GM10248 (cell line): Measurements from ENCODE around the gene NOTCH1.

ENCODE experiments used
- CTCF ChIA-PET: fragments of 300-600 bp; sonication (Branson Sonifier 250); formaldehyde crosslinking; extraction: SDS; loops from one replicate; lab custom pipeline; 2021; ENCODE audit warnings: antibody characterized with exemption; lab: Yijun Ruan, JAX
- POLR2A ChIA-PET: fragments of 350-650 bp; sonication (Branson Sonifier 250); formaldehyde crosslinking; extraction: SDS; loops from one replicate; lab custom pipeline; 2020; ENCODE audit warnings: antibody characterized with exemption; lab: Yijun Ruan, JAX
- DNase-seq: peaks from one replicate; pipeline ENCODE4 v3.0.0; 2012; ENCODE audit errors: extremely low spot score
- TF ChIP-seq, protein P1 (sequence below): IDR thresholded peaks from 2 replicates; pipeline ENCODE4 v1.5.1; 2012; ENCODE audit warnings: mild to moderate bottlenecking, low read depth; ENCODE audit errors: extremely low read depth, missing control alignments, control extremely low read depth

Gene NOTCH1

GRCh38 chr9:136542241-136543040 lies 3.4 kb downstream of the NOTCH1 start:
- CTCF ChIA-PET, result interaction anchor here (2.9 kb wide), 1 partner anchor 83 kb away, joined by 10 read pairs; no protein-coding TSS in a partner anchor
- POLR2A ChIA-PET, result no interaction called here
- no peak for DNase-seq
- TF ChIP-seq, protein P1, sequence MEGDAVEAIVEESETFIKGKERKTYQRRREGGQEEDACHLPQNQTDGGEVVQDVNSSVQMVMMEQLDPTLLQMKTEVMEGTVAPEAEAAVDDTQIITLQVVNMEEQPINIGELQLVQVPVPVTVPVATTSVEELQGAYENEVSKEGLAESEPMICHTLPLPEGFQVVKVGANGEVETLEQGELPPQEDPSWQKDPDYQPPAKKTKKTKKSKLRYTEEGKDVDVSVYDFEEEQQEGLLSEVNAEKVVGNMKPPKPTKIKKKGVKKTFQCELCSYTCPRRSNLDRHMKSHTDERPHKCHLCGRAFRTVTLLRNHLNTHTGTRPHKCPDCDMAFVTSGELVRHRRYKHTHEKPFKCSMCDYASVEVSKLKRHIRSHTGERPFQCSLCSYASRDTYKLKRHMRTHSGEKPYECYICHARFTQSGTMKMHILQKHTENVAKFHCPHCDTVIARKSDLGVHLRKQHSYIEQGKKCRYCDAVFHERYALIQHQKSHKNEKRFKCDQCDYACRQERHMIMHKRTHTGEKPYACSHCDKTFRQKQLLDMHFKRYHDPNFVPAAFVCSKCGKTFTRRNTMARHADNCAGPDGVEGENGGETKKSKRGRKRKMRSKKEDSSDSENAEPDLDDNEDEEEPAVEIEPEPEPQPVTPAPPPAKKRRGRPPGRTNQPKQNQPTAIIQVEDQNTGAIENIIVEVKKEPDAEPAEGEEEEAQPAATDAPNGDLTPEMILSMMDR, result no peak

DNA sequence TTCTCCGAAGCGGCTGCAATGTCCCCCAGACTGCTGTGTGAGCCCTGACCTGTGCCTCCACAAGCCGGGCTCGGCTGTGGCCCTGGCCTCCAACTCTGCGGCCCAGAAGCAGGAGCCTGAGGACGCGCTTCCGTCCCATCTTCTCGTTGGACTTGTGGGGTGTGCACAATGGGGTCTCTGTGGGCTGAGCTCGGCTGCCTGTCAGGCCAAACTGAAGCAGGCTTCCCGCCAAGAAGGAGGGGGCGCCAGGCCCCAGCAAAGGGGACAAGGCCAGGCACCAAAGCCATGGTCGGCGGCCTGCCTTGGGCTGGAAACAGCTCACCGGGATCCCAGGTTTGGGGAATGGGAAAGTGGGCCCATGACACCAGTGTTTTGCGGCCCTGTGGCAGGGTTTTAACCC lies 4.1 kb downstream of the NOTCH1 start:
- CTCF ChIA-PET, result interaction anchor here (2.9 to 4.6 kb wide), 2 partner anchors 54 to 84 kb away, joined by 10 to 23 read pairs; no protein-coding TSS in a partner anchor

GRCh38 chr9:136541179-136541578 lies 4.7 kb downstream of the NOTCH1 start:
- ChIA-PET POLR2A (no interaction called here), CTCF (interaction anchor here (2.9 to 4.6 kb wide), 2 partner anchors 53 to 85 kb away, joined by 10 to 23 read pairs; no protein-coding TSS in a partner anchor)
- TF ChIP-seq, protein P1, result no peak
- no peak for DNase-seq

More for the DNA sequence above, 4.1 kb downstream of the NOTCH1 start:
- POLR2A ChIA-PET, result no interaction called here
- no peak for DNase-seq
- TF ChIP-seq, protein P1, result no peak

- CTCF ChIA-PET, result interaction anchor here (1.2 to 4.6 kb wide), 7 partner anchors 10 to 100 kb away, joined by 3 to 23 read pairs (median 6); partner anchors contain the start of gene INPP5E
Observed at GRCh38 chr9:136539427-136540421, 6.1 kb downstream of the NOTCH1 start.

GRCh38 chr9:136538599-136539426 lies 7.0 kb downstream of the NOTCH1 start:
- peak; percentile 74 for DNase-seq
- ChIA-PET POLR2A (interaction anchor here (1.0 kb wide), 1 partner anchor 9 kb away, joined by 6 read pairs; no protein-coding TSS in a partner anchor), CTCF (interaction anchor here (0.8 to 4.6 kb wide), 7 partner anchors 9 to 99 kb away, joined by 3 to 23 read pairs (median 5); partner anchors contain the start of gene INPP5E)
- TF ChIP-seq, protein P1, result no peak

More at GRCh38 chr9:136539427-136540421, 6.1 kb downstream of the NOTCH1 start:
- DNase-seq, result peak; percentile 88
- TF ChIP-seq, protein P1, result no peak
- POLR2A ChIA-PET, result interaction anchor here (0.6 to 1.0 kb wide), 2 partner anchors 10 to 1638 kb away, joined by 3 to 6 read pairs; no protein-coding TSS in a partner anchor
